Activated naive CD4-positive, alpha-beta T cell treated with anti-CD3 and anti-CD28 coated beads for 36 hours (primary cell): Measurements from ENCODE around the gene ATP6V0B. TPM values are rescaled to one million over a fixed set of nuclear protein-coding genes. Genes with fewer than 3 reads are reported as not detected.

Source experiments
- CTCF ChIA-PET: fragments of 350-600 bp; sonication (Branson Sonifier 250); formaldehyde crosslinking; loops from one replicate; lab custom pipeline; 2021; ENCODE audit warnings: antibody characterized with exemption; lab: Charles Lee
- DNase-seq: peaks from one replicate; pipeline ENCODE4 v3.0.0-alpha.2; 2020
- H3K27ac Mint-ChIP-seq: one replicate; pipeline ENCODE4 v1.8.0; 2021; ENCODE audit warnings: mild to moderate bottlenecking, mixed read lengths
- H3K27me3 Mint-ChIP-seq: one replicate; pipeline ENCODE4 v1.8.0; 2021; ENCODE audit warnings: low read depth, mixed read lengths
- H3K36me3 Mint-ChIP-seq: one replicate; pipeline ENCODE4 v1.8.0; 2021; ENCODE audit warnings: low read depth, mixed read lengths
- H3K4me1 Mint-ChIP-seq: one replicate; pipeline ENCODE4 v1.8.0; 2021; ENCODE audit warnings: low read depth, mixed read lengths
- H3K4me3 Mint-ChIP-seq: one replicate; pipeline ENCODE4 v1.8.0; 2021; ENCODE audit warnings: mild to moderate bottlenecking, moderate library complexity, mixed read lengths
- H3K9me3 Mint-ChIP-seq: one replicate; pipeline ENCODE4 v1.8.0; 2021; ENCODE audit warnings: mixed read lengths
- intact Hi-C: fragments of 100-400 bp; cut with micrococcal nuclease; formaldehyde crosslinking; loops from one replicate; pipeline ENCODE4 v1.15.1; 2023
- total RNA-seq, 2 experiments: library from RNA; stranded (reverse); gene quantifications; one replicate each; pipeline ENCODE4 v1.2.3, GENCODE V29; 2021

The ATP6V0B gene
- total RNA-seq, 2 experiments from 2014 or later: 44.2 to 52.6 TPM

GRCh38 chr1:44019466-44019948, 44.7 kb downstream of the ATP6V0B start:
- H3K9me3 Mint-ChIP-seq: no peaks in the 10 kb centered on the region
- no peak for DNase-seq
- peaks cover under 1% of the 10 kb centered on the region for H3K4me1 Mint-ChIP-seq
- no peak overlapping the region for H3K4me3 Mint-ChIP-seq
- CTCF ChIA-PET: interaction anchor here (0.7 to 1.4 kb wide), 2 partner anchors 14 to 29 kb away, joined by 3 read pairs; no protein-coding TSS in a partner anchor
- no peaks in the 10 kb centered on the region for H3K27me3 Mint-ChIP-seq
- intact Hi-C loops: no loop called here
- no peak overlapping the region for H3K27ac Mint-ChIP-seq
- peaks cover 19% of the 10 kb centered on the region for H3K36me3 Mint-ChIP-seq

- Mint-ChIP-seq H3K27me3 (no peaks in the 10 kb centered on the region), H3K9me3 (no peaks in the 10 kb centered on the region), H3K4me1 (no peaks in the 10 kb centered on the region), H3K27ac (no peak overlapping the region), H3K36me3 (peaks cover 23% of the 10 kb centered on the region), H3K4me3 (no peak overlapping the region)
- DNase-seq: no peak
- CTCF ChIA-PET: interaction anchor here (0.7 to 0.8 kb wide), 2 partner anchors 15 to 16 kb away, joined by 3 read pairs; no protein-coding TSS in a partner anchor
- intact Hi-C loops: no loop called here
Measured at GRCh38 chr1:44020464-44020863, 45.7 kb downstream of the ATP6V0B start.

- H3K36me3 Mint-ChIP-seq: peaks cover 23% of the 10 kb centered on the region
- H3K4me3 Mint-ChIP-seq: no peak overlapping the region
- no peaks in the 10 kb centered on the region for H3K4me1 Mint-ChIP-seq
- DNase-seq: no peak
- H3K27ac Mint-ChIP-seq: no peak overlapping the region
- H3K27me3 Mint-ChIP-seq: no peaks in the 10 kb centered on the region
- H3K9me3 Mint-ChIP-seq: no peaks in the 10 kb centered on the region
- intact Hi-C loops: no loop called here
- CTCF ChIA-PET: interaction anchor here (0.7 to 1.2 kb wide), 2 partner anchors 16 kb away, joined by 3 to 6 read pairs; no protein-coding TSS in a partner anchor
Measured at GRCh38 chr1:44021156-44021555, 46.4 kb downstream of the ATP6V0B start.

GRCh38 chr1:44021581-44022321, 47.0 kb downstream of the ATP6V0B start:
- Mint-ChIP-seq H3K9me3 (no peaks in the 10 kb centered on the region), H3K36me3 (peaks cover 24% of the 10 kb centered on the region), H3K4me3 (no peak overlapping the region), H3K4me1 (no peaks in the 10 kb centered on the region), H3K27me3 (no peaks in the 10 kb centered on the region), H3K27ac (no peak overlapping the region)
- DNase-seq: no peak
- intact Hi-C loops: no loop called here
- CTCF ChIA-PET: interaction anchor here (1.2 to 1.7 kb wide), 2 partner anchors 14 to 16 kb away, joined by 5 to 6 read pairs; no protein-coding TSS in a partner anchor

- Mint-ChIP-seq H3K4me3 (no peak overlapping the region), H3K4me1 (peaks cover 13% of the 10 kb centered on the region), H3K27me3 (no peaks in the 10 kb centered on the region), H3K27ac (no peak overlapping the region), H3K36me3 (peaks cover 29% of the 10 kb centered on the region), H3K9me3 (no peaks in the 10 kb centered on the region)
- DNase-seq: no peak
- intact Hi-C loops: no loop called here
- CTCF ChIA-PET: interaction anchor here (1.4 kb wide), 1 partner anchor 18 kb away, joined by 7 read pairs; no protein-coding TSS in a partner anchor
Measured at GRCh38 chr1:44024031-44024902, 49.5 kb downstream of the ATP6V0B start.

- intact Hi-C loops: no loop called here
- H3K4me1 Mint-ChIP-seq: peaks cover 18% of the 10 kb centered on the region
- no peak overlapping the region for H3K4me3 Mint-ChIP-seq
- H3K9me3 Mint-ChIP-seq: no peaks in the 10 kb centered on the region
- CTCF ChIA-PET: interaction anchor here (0.6 to 1.4 kb wide), 2 partner anchors 18 to 46 kb away, joined by 3 to 7 read pairs; no protein-coding TSS in a partner anchor
- H3K36me3 Mint-ChIP-seq: peaks cover 30% of the 10 kb centered on the region
- H3K27ac Mint-ChIP-seq: no peak overlapping the region
- no peak for DNase-seq
- H3K27me3 Mint-ChIP-seq: no peaks in the 10 kb centered on the region
Measured at GRCh38 chr1:44024903-44025525, 50.3 kb downstream of the ATP6V0B start.

GRCh38 chr1:44025816-44026215, 51.1 kb downstream of the ATP6V0B start:
- no peak for DNase-seq
- Mint-ChIP-seq H3K36me3 (peaks cover 27% of the 10 kb centered on the region), H3K4me1 (peaks cover 18% of the 10 kb centered on the region), H3K27me3 (no peaks in the 10 kb centered on the region), H3K27ac (no peak overlapping the region), H3K4me3 (no peak overlapping the region), H3K9me3 (no peaks in the 10 kb centered on the region)
- CTCF ChIA-PET: interaction anchor here (0.6 kb wide), 1 partner anchor 46 kb away, joined by 3 read pairs; no protein-coding TSS in a partner anchor
- intact Hi-C loops: no loop called here

GRCh38 chr1:44027320-44027719, 52.6 kb downstream of the ATP6V0B start:
- H3K36me3 Mint-ChIP-seq: peaks cover 20% of the 10 kb centered on the region
- DNase-seq: no peak
- no peak overlapping the region for H3K27ac Mint-ChIP-seq
- peaks cover 25% of the 10 kb centered on the region for H3K4me1 Mint-ChIP-seq
- intact Hi-C loops: no loop called here
- no peaks in the 10 kb centered on the region for H3K27me3 Mint-ChIP-seq
- H3K4me3 Mint-ChIP-seq: no peak overlapping the region
- CTCF ChIA-PET: interaction anchor here (0.7 to 1.8 kb wide), 3 partner anchors 9 to 20 kb away, joined by 4 to 6 read pairs (median 5); no protein-coding TSS in a partner anchor
- no peaks in the 10 kb centered on the region for H3K9me3 Mint-ChIP-seq

Other genes with a start within 250 kb of the ATP6V0B start
- not detected for gene ARTN, start 41.2 kb upstream of the ATP6V0B start, total RNA-seq
- 10 to 100 TPM in 1 of 2 experiments, 1 to 10 TPM in 1; 8.0 to 12.4 TPM for gene IPO13, start 28.0 kb upstream of the ATP6V0B start, total RNA-seq
- 10 to 100 TPM; 22.2 to 27.7 TPM for gene DPH2, start 5.0 kb upstream of the ATP6V0B start, total RNA-seq
- gene B4GALT2, start 4.2 kb downstream of the ATP6V0B start, total RNA-seq: 10 to 100 TPM; 18.7 to 19.2 TPM
- gene CCDC24, start 16.6 kb downstream of the ATP6V0B start, total RNA-seq: 1 to 10 TPM in 1 of 2 experiments, under 1 TPM in 1; 0.91 to 1.6 TPM
- 10 to 100 TPM; 10.2 to 11.1 TPM for gene SLC6A9, start 56.5 kb downstream of the ATP6V0B start, total RNA-seq
- not detected for gene KLF17, start 143.9 kb downstream of the ATP6V0B start, total RNA-seq
- gene KLF18, start 166.7 kb downstream of the ATP6V0B start, total RNA-seq: not detected
- 10 to 100 TPM; 35.3 to 41.0 TPM for gene DMAP1, start 238.5 kb downstream of the ATP6V0B start, total RNA-seq